Medulla oblongata (tissue), 1 donor: ENCODE measurements around the gene ENO3.

Experiments
- DNase-seq: peaks from one replicate; pipeline ENCODE4 v3.0.0-alpha.2; 2015; ENCODE audit errors: extremely low spot score

ENO3 gene

DNA sequence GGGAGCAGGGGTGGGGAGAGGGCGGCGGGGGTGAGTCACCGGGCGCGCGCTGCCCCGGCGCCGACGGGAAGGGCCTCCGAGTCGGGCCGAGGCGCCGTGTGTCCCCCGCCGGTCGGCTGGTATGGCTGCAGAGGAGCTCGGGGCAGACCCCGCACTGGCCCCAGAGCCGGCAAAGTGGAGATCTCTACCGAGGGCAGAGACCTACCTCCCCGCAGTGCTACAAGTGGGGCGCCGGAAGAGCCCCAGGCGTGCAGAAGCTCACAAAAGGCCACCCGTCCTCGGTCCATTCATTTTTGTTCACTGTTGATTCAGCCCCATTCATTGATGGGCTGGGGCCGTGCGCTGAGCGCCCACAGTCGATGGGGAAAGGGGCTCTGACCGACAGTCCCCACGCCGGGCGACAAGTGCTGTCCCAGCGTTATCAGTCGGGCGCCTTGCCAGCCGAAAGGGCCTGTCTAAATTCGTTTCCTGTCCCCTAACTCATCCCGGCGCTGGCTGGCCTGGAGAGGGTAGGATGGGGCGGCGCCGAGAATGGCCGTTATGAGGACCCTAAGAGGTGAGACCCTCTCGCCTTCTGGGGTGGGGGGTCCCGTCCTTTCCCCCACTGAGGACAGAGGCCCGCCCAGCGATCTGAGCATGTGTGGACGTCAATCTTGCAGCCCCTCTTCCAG is 709 bp upstream of the ENO3 start:
- no peak for DNase-seq

DNA sequence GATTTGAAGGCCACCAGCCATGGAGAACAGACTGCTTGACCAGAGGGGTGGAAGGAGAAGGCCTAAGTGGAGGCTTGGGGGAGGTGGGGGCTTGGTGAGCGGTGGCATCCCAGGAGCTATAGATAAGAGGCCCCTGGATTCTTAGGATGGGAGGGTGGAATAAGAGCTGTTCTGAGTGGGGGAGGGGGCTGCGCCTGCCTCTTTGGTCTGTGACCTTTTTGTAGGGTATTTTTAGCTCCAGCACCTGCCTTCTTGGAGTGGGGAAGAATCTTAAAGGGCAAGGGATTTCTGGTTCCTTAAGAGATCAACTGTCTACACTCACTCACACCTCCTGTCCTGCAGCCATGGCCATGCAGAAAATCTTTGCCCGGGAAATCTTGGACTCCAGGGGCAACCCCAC is 567 bp downstream of the ENO3 start:
- DNase-seq: no peak

DNA sequence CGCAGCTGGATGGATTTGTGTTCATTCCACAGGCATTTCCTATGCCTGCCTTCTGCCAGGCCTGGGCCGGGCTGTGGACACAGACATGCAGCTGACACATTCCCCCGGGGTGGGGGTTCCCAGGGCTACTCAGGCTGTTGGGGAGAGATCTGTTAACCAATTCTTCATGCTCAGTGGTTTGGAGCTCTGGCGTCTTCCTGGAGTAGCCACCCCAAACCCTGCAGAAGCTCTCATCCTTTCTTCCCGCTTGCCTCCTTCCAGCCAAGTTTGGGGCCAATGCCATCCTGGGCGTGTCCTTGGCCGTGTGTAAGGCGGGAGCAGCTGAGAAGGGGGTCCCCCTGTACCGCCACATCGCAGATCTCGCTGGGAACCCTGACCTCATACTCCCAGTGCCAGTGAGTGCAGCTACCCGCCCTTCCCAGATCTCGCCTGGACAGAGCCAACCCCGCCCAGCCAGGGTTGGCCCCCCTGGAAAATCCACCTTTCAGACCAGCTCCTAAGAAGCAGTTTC is 2.6 kb downstream of the ENO3 start:
- no peak for DNase-seq

DNA sequence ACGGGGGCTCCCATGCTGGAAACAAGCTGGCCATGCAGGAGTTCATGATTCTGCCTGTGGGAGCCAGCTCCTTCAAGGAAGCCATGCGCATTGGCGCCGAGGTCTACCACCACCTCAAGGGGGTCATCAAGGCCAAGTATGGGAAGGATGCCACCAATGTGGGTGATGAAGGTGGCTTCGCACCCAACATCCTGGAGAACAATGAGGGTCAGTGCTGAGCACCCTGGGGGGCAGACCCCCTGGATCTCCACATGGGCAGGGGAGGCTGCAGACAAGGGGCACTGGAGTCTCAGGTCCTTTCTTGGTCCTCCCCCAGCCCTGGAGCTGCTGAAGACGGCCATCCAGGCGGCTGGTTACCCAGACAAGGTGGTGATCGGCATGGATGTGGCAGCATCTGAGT is 4.2 kb downstream of the ENO3 start:
- DNase-seq: no peak

DNA sequence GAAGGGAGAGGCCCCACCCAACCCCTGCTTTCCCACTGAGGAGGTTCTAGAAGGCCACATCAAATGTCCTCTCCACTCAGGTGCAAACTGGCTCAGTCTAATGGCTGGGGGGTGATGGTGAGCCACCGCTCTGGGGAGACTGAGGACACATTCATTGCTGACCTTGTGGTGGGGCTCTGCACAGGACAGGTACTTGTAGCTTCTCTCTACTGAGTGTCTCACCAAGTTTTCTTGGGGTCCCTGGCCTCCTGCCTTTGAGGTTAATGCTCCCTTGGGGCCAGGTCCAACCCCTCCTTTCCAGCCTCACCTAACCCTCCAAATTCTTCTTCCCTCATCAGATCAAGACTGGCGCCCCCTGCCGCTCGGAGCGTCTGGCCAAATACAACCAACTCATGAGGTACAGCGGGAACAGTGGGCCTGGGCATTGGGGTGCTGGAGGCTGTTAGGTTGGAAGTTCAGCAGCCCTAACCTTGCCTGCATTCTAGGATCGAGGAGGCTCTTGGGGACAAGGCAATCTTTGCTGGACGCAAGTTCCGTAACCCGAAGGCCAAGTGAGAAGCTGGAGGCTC is 5.7 kb downstream of the ENO3 start:
- no peak for DNase-seq

DNA sequence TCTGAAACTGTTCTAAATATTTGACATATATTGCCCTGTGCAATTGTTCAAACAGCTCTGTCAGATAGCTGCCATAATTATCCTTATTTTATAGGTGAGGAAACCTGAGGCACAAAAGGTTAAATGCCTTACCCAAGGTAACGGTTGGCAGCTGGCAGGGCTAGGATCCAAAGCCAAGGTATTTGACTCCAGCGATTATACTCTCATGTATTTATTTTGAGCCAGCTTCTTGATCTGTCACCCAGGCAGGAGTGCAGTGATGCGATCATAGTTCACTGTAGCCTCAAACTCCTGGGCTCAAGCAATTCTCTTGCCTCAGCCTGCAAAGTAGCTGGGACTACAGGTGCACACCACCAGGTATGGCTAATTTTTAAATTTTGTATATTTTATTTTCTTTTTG is 7.2 kb downstream of the ENO3 start:
- no peak for DNase-seq

DNA sequence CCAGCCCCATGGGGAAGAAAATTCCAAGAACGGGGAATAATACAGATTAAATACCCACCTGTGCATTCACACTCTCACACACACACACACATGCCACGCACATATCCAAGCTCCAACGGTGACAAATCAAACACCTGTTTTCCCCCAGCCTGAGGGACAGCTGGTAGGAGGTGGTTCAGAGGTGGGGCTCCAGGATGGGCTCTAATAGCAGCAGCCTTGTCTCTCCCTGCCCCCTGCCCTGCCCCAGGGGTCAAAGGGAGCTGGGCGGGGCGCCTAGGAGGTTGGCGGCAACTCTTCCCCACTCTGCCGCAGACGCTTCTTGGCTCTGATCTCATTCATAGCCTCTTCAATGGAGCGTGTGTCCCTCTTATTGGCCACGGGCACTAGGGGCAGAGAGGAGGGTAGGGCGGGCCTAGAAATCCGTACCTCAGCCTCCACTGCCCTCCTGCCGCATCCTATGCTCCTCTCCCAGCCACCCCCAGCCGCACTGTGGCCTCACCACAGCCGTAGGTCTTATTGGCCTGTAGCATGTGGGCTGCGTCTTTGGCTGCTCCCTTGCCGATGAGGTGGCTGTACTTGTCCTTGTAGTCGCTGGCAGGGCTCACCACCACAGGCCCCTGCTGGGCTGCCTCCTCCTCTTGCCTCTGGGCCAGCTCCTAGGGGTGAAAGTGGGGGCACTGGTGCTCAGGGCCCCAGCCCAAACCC is 8.5 kb downstream of the ENO3 start:
- DNase-seq: no peak

DNA sequence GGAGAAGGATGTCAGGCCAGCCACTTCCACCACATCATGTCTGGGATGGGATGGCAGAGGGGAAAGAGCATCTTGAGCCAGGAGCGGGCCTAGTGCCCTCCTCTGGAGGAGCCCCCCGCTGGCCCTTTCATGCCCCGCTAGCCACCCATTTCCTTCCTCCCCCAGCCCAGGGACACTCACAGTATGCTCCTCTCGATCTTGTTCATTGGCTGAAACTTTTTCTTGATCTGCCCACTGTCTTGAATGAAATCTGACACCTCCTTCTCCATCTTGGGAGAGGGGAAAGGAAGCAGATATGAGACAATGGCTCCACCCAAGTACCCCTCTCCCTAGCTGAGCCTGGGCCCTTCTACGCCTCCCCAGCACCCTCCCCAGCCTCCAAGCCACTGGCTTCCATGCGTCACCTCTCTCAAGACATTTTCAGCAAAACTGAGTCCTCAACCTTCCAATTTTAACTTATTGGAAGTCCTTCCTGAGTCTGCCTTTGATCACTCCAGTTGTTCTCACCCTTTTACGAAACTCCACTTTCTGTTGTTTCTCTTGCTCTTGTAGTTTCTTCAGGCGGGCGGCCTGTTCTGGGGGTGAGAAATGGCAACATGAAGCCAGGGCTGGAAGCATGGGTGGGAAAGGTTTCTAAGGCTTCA is 9.5 kb downstream of the ENO3 start:
- DNase-seq: no peak

DNA sequence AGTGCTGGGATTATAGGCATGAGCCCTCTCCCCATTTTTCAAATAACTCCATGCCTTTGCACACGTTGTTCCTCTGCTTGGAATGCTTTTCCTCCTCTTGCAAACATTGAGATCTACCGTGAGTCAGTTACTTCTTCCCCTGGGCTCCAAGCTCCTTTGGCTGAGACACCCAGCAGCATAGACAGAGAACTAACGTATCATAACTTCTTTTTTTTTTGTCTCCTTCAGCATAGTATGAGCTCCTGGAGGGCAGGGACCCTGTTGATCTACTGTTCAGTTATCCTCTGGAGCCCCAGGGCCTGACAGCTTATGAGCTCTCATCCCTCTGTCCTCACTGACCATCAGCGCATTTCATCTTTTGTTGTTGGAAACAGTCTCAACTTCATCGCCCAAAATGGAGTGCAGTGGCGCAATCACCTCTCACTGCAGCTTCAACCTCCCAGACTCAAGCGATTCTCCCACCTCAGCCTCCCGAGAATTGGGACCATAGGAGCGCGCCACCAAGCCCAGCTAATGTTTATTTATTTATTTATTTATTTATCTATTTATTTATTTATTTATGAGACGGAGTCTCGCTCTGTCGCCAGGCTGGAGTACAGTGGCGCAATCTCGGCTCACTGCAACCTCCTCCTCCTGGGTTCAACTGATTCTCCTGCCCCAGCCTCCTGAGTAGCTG is 14.5 kb downstream of the ENO3 start:
- DNase-seq: no peak

DNA sequence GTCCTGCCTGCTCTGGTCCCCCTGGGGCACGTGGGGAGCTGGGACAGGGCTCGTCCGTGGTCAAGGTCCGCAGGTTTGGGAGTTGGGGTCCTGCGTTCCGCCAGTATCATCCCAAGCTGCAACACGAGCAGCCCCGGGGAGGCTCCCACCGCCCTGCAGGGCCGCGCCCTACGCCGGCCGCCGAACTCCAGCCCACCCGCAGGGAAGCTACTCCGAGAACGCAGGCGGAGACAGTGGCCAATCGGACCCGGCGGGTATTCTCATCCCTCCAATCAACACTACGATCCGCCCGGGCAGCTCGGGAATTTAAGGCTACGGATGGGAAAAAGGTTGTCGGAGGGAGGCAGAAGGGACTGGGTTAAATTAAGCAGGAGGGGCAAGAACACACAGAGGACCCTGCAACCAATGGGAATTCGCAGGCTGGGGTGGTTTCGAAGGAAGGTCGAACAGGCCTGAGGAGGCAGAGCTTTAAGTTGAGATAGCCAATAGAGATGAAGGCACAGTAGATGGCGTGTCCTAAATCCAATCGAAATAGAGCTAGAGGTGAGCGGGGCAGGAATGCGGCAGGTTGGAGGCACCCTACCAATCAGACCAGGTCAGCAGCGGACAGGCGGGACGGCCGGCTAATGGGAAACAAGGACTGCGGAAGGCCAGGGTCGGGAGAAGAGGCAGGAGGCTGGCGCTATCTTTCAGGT is 16.1 kb downstream of the ENO3 start:
- peak; percentile 100 for DNase-seq

DNA sequence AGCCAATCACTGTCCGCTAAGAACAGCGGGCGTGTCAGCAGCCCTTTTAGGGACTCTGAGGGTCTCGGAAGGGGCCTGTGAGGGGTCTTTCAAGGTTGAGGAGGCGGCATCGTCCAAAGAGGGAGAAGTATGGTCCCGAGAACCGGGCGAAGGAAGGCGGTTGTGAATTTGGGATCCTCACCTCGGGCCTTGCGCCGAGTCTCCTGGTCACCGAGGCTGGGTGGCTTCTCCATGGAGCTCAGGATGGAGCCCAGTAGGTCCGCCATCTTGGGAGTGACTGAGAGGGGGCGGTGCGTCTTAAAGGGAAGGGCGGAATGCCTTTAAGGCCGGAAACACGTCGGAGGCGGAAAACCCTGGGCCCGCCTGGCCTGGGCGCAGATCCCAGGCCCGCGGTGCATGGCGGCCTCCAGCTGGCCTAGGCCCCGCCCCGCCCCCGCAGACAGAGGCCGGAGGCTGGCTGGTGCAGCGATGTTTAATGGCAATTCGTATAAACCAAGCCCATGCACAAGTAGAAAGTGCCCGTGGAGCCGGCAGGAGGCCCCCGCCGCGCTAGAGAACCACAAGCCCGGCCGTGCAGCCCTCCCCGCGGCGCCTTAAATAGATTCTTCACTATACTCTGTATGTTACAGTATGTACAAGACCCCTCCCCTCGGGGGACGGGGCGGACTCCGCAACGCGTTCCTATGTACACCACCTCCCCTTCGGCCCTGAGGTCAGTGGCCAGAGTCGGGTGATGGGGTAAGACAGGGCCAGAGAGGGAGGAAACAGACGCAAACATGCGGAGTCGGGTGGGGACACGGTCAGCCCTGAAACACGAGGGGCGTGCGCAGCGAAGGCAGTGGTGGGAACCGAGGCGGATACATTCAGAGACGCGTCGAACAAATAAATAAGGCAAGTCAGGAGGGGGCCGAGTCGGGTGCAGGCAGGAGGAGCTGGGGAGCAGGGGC is 16.9 kb downstream of the ENO3 start, which contains the start of gene SPAG7:
Gene SPAG7, minus strand, starts transcription at position 279 of the 947 bp plus-strand sequence. Its CDS starts 13 bp downstream, at position 266.
- DNase-seq: peak; percentile 98

DNA sequence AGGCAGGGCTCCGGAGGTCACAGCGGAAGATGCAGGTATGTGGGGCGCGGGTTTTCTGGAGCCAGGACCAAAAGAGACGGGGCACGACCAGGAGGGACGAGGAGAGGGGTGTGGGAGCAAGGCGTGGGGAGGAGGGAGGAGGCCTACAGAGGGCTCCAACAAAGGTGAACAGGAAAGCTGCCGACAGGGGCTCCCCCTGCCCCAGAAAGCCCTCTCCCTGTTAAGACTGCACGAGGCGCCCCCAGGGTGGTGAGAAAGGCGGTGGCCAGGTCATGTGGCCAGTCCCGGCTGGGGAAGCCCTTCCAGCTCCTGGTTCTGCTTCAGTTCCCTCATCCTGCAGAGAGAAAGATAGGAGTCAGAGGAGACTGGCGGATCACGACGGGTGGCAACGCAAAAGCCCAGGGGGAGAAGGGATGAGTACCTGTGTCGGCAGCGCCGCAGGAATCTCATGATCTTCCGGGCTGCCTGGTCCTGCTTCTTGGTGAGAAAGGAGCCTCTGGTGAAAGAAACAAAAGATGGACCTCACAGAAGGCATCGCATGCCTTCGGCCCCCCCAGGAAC is 17.6 kb downstream of the ENO3 start:
- DNase-seq: peak; percentile 22

DNA sequence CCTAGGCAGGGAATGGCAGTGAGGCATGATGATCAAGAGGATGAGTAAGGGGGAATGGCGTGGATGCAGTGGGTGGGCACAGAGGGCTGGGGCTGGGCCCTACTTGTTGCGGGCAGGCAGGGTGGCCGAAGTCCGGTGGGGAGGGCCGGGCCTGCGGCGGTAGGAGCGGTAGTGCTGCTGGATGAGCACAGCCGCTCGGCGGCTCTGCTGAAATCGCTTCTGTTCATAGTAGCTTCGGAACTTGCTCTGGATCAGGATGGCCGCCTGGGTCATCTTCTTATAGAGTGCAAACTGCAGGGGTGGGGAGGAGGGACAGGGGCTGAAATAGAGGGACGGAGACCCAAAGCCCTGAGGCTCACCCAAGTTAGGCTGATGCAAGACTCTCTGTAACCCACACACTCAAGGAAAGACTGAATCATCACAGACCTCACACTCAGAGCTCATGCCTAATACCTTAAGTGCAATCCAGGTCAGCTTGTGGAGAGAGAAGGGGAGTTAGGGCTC is 18.2 kb downstream of the ENO3 start:
- DNase-seq: no peak

DNA sequence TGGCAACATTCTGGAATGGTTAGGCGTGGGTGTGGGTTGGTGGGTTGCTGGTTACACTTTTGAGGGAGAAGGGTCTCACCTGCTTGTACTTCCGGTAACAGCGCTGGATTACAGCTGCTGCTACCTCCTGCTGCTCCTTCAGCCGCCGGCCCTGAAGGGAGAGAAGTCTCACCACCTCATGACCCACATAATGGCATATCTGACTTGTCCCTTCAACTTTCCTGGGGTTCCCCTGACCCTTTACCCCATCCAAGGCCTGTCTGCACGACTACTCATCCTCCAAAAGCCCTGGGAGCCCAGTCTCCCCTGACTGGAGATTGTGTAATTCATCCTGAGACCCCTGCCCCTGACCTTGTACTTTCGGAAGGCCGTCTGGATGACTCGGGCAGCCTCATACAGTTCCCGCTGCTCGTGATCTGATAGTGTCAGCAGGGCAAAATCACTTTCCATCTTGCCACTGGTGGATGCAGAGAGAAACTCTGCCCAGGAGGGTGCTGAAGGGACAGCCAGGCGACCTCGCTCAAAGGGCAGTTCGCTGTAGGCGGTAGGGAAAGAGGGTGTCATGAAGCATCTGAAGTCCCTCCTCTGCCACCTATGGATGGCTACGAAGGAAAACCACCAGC is 18.7 kb downstream of the ENO3 start:
- no peak for DNase-seq

DNA sequence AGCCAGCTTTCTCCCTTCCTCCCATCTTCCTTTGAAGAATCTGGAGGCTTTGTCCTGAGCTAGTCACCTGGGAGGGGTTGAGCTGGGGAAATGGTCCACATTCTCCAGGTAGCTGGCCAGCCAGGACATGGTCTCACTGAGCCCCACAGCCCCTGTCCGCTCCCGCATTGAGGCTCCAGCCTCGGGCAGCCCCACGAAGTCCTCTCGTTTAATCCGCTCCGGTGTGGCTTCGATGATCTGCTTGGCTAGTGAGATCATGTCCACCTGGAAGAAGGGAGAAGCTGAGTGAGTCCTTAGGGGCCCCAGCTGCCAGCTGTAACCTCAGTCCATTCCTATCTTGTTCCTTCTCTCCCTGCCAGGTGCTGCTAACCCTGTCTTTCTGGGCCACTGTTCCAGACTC is 19.4 kb downstream of the ENO3 start:
- DNase-seq: no peak

DNA sequence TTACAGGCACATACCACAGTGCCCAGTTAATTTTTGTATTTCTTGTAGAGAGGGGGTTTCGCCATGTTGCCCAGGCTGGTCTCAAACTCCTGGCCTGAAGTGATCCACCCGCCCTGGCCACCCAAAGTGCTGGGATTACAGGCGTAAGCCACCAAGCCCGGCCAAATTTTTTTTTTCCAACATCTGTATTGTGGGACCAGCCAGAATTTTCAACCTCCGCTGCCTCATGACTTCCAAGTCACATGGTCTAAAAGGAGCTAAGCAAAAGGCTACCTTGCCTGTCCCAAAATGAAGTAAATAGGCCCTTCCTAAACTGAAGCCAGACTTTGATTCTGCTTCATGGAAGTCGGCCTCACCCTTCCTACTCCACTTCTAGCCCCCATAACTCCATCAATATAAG is 20.9 kb downstream of the ENO3 start:
- DNase-seq: no peak

DNA sequence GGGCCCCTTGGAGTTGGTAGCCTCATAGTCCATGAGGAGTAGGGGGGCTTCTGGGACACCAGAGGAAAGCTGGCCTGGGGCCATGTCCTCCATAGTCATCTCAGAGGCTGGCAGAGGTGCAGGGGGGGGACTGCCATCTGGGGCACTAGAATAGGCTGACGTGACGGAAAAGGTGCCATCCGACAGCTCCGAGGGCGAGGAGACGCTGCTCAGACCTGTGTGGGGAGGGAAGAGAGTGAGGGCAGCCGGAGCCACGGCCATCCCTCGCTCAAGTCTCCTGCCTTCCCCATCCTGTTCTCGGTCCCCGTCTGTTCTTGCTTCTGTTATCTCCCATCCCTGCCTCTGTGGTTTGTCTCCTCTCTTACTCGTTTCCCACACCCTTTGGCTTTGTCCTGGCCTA is 21.4 kb downstream of the ENO3 start:
- DNase-seq: no peak

DNA sequence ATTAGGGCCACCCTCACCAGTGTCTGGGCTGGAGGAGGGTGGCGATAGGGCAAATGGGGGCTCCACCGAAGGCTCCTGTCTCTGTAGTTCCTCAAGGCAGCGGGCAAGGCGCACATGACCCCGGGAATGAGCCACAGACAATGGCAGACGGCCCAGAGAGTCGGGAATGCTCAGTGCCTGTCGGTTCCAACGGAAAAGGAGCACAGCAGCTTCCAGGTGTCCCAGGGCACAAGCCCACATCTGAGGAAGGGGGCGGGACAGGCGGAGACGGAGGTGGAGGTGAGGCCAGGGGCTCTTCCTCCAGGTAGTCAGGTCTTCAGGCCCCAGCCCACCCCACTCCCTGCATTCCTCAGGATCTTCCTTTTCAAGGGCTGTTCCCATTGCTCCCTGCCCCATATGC is 21.8 kb downstream of the ENO3 start:
- no peak for DNase-seq
